HPDE6-E6E7 (cell line): ENCODE results near the gene C1QTNF6.
"Not testable (repeated sequence)": the region's sequence is repeated elsewhere in the genome, so short reads cannot be mapped to it uniquely, and the experiment has no call there.

Experiments
- DNase-seq: peaks from one replicate; pipeline ENCODE4 v3.0.0; 2011; ENCODE audit warnings: missing footprints; ENCODE audit errors: extremely low spot score

Gene C1QTNF6

DNA sequence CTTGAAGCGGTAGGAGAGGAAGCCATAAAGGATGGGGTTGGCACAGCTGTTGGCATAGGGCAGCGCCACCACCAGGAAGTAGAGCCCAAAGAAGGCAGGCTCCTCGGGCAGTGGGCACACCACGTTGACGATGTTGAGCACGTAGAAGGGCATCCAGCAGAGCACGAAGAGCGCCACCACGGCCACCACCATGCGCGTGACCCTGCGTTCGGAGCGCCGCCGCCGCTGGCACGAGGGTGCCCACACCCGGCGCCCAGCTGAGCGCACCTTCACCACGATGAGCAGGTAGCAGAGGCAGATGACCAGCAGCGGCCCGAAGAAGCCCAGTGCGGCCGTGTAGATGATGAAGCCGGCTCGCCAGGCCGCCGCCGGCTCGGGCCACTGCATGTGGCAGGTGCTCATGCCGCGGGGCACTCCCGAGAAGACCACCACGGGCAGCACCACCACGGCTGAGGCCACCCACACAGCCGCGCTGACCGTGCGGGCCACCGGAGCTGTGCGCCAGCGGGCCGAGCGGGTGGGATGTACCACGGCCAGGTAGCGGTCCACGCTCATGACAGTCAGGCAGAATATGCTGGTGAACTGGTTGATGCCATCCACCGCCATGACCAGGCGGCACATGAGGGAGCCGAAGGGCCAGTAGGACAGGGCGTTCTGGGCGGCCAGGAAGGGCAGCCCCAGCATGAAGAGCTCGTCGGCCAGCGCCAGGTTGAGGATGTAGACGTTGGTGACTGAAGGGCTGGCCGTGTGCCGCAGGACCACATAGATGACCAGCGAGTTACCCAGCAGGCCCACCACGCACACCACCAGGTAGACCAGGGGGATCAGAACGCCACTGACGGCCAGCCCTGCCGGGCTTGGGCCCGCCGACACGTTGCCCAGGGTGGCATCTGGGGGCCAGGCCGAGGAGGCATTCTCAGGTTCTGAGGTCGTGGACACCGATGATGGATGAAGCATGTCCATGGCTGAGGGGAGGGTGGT is 19.1 kb upstream of the C1QTNF6 start:
- DNase-seq: no peak

DNA sequence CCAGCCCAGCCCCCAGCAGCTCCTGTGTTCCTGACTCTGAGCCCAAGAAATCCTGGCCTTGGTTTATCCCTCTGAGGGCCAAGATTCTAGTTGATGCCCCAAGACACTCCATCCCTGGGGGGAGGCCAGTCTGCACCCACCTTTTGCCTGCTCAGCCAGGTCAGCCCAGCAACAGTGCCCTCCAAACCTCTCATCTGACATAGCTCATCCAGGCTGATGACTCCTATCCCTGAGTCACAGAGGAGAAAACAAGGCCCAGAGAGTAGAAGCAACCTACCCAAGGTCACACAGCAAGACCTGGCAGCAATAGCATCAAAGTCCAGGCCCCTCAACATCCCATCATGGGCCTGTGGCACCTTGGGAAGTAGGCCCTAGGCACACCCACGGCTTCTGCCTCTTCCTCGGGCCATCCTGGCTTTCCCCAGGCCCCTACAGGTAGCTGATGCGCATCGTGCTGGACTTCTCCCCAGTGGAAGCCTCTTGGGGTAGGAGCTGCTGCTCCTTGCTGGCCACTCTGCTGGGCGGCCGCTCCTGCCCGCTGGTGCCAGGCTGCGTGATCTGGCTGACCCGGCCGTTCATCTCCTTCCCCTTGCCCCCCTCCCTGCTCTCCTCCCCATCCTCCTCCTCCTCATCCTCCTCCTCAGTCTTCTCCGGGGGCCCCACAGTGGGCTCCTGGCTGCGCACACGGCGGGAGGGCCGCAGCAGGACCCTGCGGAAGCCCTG is 18.2 kb upstream of the C1QTNF6 start:
- DNase-seq: no peak

DNA sequence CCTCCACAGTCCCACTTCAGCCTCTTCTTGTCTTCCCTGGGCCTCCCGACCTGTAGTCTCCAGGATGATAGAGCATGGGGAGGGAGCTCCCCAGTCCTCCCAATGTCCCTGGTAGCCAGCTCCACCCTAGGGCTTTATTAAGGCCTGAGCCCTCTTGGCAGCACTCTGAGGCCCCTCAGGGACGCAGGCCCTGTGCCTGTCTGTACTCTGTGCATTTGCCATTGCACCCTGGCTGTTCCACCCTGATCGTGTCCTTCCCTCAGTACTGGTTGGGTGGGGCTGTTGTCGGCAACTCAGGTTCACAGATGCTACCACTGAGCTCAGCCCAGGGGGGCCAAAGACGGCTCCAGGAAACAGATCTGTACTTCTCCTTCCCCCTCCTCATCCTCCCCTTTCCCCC is 17.0 kb upstream of the C1QTNF6 start:
- DNase-seq: no peak

DNA sequence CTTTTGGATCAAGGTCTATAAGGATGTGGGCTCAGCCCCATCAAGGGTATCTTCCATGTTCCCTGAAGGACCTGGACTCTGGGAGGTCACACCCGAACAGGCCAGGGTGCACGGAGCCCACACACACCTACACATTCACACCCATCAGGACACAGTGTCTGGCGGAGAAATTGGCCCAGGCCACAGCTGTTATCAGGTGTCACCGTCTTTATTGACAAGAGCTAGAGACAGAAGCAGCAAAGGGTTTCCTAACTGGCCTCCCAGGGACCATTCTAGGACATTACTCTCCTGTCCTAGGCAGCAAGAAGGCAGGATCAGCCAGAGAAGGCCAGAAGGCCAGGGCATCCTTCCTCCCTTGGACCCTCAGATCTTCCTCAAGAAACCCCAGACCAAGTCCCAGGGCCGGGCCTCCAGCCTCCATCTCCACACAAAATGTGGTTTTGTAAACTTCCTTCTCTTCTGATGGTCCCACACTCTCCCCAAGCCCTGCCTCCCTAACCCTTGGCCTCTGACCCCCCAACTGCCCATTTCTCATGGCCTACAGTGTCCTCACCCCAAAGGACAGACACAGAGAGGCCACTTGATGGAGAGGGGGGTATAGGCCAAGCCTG is 16.1 kb upstream of the C1QTNF6 start:
- no peak for DNase-seq

DNA sequence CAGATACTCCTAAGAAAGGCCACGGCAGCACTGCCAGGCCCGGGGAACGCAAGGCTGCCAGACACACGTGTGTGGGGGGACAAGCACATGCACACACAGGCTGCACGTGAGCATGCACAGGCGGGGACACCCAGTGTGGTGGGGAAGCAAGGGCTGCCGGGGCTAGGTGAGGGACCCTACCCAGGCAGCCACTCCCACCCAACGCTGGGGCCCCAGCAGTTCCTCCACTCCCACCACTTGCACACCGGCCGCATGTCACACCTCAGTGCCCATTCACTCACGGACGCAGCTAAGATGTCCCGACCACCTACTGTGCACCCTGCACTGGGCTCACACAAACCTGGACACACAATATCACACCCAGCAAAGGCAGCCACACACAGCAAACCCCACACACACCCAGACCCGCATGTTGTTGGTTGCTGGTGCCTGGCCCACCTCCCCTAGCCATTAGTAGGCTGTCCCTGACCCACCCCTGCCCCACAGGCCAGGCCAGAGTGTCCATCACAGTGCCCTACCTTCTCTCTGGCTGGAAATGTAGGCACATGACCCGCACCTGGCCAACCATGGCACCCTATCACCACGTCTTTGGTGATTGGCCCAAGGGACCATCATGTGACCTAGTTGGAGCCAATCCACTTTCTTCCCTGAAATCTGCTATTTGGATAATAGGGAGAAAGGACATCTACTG is 15.5 kb upstream of the C1QTNF6 start:
- no peak for DNase-seq

DNA sequence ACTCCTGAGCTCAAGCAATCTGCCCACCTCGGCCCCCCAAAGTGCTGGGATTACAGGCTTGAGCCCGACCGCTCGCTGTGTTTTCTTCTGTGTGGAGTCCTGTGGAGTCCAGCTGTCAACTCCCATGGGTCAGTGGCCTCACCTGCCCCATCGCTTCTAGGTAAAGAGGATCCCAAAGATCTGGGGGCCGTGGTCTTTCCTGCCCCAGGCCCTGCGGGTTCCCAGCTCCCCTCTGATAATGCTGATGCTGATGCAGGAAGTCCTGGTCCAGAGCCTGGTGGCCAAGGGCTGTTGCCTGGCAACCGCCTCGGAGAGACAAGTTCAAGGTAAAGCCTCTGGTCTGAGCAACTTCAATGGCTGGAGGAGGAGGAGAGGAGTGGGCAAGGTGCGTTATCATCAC is 14.7 kb upstream of the C1QTNF6 start:
- no peak for DNase-seq

DNA sequence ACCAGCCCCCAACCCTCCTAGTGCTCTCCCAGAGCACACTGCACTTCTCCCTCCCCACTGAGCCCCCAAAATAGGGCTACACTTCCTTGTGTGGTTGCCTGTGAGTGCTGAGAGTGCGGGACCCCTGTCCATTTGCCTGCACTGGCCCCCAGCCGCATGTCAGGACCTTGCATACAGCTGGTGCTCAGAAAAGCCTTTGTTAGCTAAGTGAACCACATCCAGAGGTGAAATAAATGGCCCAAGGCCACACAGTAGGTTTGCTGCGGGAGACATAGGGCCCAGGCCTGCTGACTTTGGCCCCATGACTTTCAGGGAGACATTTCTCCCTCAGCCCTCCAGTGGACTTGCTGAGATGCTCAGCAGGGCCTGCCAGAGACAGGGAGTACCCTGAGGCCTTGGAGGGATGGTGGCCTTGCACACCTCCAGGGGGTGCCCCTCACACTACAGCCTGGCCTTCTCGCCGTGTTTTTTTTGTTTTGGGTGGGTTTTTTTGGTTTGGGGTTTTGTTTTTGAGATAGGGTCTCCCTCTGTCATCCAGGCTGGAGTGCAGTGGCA is 14.0 kb upstream of the C1QTNF6 start:
- DNase-seq: no peak

DNA sequence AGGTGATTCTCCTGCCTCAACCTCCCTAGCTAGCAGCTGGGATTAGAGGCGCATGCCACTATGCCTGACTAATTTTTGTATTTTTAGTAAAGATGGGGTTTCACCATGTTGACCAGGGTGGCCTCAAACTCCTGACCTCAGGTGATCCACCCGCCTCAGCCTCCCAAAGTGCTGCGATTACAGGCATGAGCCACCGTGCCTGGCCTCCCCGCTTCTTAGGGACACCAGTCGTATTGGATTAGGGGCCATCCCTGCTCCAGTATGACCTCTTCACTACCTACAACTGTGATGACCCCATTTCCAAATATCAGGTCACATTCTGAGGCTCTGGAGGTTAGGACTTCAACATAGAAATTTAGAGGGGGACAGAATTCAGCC is 13.4 kb upstream of the C1QTNF6 start:
- not testable (repeated sequence) for DNase-seq

DNA sequence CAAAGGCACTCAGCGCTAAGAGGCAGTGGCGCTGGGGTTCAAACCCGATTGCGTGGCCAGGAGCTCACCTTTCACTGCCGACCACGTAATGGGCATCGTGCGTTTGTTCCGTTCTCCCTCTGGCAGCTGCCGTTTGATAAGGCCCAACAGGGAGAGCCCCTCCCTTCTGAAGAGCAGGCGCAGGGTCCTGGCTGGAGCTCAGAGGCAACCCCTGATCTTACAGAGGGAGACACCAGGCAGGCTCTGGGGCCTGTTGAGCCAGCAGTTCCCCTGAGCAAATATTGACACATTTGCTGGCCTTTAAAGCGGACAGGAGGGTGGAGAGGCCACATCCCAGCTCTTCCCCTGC is 11.7 kb upstream of the C1QTNF6 start:
- no peak for DNase-seq

DNA sequence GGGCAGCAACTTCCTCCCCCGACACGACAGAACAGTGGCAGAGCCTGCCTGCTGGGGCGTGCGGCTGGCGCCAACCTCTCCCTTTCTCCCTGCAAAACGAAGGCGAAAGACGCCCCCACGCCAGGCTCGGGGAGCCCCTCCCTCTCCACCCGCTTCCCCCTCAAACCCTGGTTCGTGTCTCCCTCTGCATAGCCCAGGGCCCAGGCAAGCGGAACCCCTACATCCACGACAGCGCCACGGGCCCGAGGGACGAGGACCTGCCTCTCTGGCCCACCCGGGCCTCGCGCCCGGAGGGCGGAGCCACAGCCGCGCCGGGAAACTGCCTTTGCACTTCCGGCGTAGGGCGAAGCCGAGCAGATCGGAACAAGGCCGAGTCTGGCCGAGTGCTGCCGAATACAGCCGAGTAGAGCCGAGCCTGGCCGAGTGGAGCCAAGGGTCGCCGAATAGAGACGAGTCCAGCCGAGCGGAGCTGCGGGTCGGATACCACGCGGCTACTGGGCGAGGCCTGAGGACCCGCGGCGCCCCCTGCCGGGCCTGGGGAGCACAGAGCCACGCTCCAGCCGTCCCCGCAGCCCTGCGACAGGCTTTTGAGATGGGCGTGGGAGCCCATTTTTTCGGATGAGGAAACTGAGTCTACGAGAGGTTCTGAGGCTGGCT is 11.2 kb upstream of the C1QTNF6 start:
- DNase-seq: peak; percentile 86

DNA sequence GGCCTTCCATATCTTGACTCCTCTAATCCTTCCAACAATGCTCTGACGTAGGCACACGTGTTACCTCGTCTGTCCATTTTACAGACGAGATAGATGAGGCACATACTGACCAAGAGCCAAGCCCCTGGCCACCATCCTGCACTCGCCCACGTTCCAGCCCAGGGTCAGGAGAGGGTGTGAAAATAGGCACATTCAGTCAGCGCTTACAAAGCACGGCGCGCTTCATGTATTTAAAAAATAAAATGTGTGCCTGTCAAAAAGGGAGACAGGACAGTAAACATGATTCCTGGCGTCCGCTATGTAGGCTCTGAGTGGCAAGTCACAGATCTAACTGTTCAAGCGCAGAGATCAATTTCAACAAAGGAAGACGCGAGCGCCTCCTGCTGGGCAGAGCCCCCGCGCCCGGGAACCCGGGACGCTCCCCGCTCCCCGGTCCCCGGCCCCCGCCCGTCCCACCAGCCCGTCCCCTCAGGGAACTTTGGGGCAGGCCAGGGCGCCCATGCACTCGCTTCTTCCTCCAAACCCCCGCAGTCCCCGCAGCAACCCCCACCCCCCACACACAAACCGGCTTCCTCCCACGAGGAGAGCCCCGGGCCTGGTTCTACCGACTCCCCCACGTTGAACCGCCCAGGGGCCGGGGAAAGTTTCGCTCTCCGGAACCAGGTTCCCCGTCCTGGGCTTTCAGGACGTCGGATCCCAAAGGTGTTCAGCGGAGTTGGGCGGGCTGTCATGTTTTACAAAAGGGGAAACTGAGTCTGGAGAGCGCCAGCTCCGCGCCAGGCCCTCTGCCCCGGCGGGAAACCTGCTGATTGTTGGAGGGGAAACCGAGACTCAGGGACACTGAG is 10.4 kb upstream of the C1QTNF6 start:
- no peak for DNase-seq

DNA sequence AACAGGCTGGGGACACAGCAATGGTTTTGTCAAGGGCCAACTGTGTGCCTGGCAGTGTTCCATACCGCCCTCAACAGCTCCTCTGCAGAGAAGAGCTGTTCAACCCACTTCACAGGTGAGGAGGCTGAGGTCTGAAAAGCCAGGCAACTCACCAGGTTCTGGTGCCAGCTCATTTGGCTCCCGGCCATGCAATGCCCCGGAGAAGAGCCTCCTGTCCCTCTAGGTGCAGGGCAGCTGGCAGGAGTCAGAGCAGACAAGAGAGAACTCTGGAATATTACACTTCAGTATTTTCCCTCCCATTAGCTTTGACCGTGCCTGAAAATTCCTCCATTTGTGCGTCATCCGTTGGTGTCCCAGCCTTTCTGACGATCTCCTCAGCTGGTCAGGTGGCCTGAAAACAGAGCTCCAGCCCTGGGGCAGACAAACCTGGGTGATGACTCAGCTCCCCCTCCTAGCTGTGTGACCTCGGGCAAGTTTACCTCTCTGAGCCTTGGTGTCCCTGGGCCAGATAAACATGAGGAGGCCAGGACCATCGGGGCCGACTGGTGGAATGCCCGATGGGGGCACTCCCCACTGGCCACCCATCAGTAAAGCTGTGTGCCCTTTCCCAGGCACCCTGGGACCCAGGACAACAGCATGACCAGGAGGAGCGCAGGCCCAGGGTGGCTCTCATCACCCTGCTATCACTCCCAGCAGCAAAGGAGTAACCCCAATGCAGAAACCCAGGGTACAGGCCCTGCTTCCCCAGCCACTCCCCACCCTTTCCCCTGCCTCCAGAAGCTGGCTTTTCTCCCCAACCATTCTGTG is 9.6 kb upstream of the C1QTNF6 start:
- DNase-seq: peak; percentile 87

DNA sequence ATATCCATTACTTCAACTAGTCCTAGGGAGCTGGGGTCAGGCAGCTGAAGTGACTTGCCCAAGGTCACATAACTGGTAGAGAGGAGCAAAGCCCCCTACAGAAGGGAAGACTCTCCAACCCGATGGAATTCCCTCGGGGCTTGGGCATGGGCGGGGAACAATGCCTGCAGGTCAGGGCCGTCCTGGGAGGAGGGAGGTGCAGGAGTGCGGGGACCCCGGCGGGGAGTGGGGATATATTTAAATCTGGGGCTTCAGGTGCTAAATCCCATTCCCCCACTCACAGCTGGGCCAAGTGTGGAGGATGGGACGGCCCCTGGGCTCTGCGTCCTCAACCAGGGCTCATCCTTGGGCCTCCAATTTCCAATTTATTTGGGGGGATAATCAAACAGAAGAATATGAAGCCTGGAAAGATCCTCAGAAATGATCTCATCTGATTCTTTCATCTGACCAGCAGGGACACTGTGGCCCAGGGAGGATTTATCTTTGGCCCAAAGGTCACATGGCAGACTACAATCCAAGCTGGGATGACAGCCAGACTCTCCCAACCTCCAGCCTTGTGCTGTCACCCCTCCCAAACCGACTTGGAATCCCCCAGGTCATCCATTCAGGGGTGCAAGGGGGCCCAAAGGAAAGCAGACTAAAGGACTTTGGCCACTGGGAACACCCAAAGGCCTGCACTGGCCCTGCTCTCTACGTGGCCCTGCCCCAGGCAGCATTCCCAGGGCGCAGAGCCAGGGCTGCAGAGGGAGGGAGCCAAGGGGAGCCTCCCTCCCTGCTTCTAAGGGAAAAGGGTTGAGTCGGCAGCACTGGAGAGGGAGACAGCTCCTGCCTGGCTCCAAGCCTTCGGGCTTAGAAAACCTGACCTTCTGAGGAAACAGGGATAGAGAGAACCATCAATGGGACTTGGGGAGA is 8.7 kb upstream of the C1QTNF6 start:
- DNase-seq: no peak

DNA sequence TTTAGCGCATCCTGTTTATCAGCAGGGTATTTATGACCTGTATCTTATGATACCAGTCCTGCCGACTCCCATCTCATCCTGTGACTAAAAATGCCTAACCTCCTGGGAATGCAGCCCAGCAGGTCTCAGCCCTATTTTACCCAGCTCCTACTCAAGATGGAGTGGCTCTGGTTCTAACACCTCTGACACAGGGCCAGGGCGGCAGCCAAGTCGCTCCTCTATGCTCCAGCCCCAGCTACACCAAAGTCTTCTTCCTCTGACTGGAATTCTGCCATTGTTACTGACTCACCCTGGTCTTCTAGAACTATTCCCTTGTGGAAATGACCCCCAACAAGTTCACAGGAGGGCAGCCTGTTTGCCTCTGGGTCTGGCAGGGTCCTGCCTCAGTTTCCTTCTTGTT is 7.9 kb upstream of the C1QTNF6 start:
- DNase-seq: no peak

DNA sequence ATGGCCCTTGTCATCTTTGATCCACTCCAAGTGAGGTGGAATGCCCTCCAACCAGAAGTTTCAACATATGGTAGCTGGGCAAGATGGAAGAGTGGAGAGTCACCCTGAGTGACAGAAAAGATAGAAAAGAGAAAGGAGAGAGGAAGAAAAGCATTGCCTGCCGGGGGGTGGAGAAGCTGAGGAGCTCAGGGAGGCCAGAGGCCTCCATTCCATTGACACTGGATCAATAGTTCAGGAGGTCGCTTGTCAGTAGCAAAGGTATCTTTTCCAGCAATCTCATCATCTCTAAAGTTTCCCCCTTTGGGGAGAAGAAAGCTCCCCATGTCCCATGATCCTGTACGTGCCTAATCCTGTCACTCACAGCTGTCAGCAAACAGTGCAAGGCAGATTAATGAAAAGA is 6.7 kb upstream of the C1QTNF6 start:
- DNase-seq: no peak

DNA sequence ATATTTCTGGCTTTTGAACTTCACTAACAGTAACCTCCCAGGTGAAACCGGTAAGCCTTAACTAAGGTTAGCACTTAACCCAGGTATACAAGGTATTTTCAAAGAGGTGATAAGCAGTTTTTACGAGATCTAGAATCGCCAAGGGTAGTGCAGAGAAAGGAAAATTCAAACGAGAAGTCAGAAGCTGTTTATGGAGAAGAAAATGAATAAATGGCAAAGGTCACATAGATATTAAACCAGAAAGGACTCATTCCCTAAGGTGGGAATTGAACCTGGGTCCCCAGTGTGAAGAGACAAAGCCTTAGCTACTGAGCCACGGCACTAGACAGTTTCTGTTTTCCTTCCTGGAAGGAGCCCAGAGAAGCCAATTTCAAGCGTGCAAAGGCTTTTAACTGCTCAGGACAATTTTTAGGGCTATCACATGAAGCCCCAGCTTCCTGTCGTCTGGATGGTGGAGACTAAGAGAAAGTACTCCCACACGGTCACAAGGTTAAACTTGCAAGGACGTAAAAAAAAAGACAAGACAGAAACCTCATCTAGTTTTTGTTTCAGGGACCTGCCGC is 5.7 kb upstream of the C1QTNF6 start:
- no peak for DNase-seq

DNA sequence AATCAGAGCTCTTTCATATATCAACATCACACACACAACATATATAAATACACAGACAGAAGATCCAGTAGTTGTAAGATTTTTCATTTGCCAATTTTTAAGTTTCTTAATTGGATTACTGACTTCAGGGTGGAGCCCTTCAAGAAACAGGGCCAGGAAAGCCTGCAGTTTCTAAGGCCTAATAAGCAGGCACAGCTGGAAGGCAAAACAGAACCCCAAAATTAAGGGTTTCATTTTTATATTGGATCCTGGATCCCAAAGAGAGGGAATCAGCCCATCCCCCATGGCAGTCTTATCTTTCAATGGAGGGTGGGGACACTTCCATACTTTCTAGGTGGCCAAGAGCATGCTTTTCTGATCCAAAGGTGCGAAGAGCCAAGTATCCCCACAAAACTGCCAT is 4.7 kb upstream of the C1QTNF6 start:
- DNase-seq: no peak

DNA sequence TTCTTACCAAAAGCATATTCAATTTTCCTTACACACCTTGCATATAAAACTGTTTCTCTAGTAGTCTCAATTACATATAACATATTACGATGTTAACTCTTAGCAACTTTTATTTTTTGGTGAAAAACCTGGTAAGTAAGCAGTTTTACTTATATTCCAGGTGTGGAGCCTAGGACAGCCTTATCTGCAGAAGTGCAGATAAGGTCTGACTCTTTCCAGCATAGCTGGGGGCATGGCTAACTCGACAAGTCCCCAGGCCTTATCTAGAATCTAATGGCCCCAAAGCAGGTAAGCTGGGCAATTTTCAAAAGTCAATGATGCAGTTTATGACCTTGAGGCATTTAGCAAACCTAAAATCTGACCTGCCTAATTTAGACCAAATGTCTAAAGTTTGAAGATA is 4.2 kb upstream of the C1QTNF6 start:
- no peak for DNase-seq
